ENCODE results near the gene MOB2.

DNA sequence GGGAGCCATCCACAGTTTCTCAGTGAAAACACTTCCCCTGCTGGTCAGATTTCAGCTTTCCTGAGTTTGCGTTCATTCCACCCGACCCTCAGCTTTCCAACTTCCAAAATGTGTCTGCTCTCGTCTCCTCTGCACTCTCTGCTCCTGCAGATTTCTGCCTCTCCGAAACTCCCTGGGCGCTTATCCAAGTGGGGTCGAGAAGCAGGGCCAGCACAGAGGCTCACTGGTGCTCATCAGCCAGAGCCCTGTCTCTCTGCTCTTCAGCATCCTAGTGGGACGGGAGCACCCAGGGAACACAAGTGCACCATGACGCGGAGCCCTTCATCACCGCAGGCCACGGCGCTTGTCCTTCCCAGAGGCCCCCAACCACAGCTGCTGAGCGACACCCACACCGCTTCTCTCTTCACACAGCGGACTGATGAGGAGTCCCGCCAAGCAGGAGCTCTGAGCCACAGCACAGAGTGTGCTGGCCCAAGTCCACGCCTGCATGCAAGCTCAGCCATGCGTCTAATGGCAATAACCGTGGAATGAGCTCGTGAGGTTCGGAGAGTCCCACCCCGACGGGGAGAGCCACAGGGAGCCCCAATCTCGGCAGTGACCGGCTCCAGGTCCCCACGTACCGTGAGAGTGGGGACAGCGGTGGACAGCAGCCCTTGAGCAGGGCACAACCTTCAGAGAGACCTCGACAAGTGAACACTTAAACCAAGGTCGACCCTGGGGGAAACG is 27.9 kb upstream of the MOB2 start:
- no peak for TF ChIP-seq EZH2 (IDR thresholded peaks at IDR 0.05)
- TF ChIP-seq POLR2AphosphoS5 (IDR thresholded peaks at IDR 0.05; ENCODE audit: borderline replicate concordance, low read depth, low read length): no peak
- no peak for TF ChIP-seq FOXP2 (optimal IDR thresholded peaks at IDR 0.05; ENCODE audit: control extremely low read depth, extremely low read length, insufficient read depth)

Data from SK-N-MC (cell line).